ENCODE measurements around the gene PIAS4. TPM values are rescaled to one million over a fixed set of nuclear protein-coding genes. Genes with fewer than 3 reads are reported as not detected.

PIAS4 gene
- total and polyA plus RNA-seq, 2 donors (not counting 3 experiments of a cell fraction or from before 2014, with no cell fraction given), result 26.2 to 46.2 TPM

DNA sequence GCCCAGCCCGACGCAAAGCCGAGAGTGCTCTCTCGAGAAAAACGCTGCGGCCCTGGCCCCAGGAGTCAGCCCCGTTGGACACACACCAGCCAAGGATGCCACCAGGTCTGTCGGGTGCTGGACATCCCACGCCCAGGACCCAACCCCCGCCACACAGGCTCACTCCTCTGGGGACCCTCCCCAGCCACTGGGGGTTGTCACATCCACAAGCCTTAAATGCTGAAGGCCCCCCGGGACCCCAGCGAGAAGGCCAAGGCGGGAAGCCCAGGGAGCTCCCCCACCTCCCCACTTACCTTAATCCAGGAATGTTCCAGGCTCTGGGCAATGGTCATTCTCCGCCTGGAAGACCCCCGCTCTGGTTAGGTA lies 47.8 kb upstream of the PIAS4 start:
- no peak overlapping the region for H2AFZ ChIP-seq (ENCODE audit: low read depth, low read length)
- TF ChIP-seq FOS (IDR thresholded peaks at IDR 0.05; ENCODE audit: borderline replicate concordance, insufficient read depth, low read length) (no peak), POLR2A (IDR thresholded peaks at IDR 0.05; ENCODE audit: low read depth, low read length) (no peak), POLR2AphosphoS5 (IDR thresholded peaks at IDR 0.05; ENCODE audit: insufficient read depth, low read depth, low read length) (no peak), EZH2 (IDR thresholded peaks at IDR 0.05; ENCODE audit: borderline replicate concordance, low read depth, low read length, severe bottlenecking) (no peak), JUN (IDR thresholded peaks at IDR 0.05; ENCODE audit: borderline replicate concordance, insufficient read depth, insufficient read length, low read depth) (no peak), GATA2 (IDR thresholded peaks at IDR 0.05; ENCODE audit: insufficient read depth, insufficient read length, low read depth, low read length) (no peak), MYC (IDR thresholded peaks at IDR 0.05; ENCODE audit: low read depth, low read length) (no peak)
- TF ChIP-seq, protein P1, sequence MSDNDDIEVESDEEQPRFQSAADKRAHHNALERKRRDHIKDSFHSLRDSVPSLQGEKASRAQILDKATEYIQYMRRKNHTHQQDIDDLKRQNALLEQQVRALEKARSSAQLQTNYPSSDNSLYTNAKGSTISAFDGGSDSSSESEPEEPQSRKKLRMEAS (IDR thresholded peaks at IDR 0.05; ENCODE audit: insufficient read depth, insufficient read length), result no peak
- TF ChIP-seq, protein P2, sequence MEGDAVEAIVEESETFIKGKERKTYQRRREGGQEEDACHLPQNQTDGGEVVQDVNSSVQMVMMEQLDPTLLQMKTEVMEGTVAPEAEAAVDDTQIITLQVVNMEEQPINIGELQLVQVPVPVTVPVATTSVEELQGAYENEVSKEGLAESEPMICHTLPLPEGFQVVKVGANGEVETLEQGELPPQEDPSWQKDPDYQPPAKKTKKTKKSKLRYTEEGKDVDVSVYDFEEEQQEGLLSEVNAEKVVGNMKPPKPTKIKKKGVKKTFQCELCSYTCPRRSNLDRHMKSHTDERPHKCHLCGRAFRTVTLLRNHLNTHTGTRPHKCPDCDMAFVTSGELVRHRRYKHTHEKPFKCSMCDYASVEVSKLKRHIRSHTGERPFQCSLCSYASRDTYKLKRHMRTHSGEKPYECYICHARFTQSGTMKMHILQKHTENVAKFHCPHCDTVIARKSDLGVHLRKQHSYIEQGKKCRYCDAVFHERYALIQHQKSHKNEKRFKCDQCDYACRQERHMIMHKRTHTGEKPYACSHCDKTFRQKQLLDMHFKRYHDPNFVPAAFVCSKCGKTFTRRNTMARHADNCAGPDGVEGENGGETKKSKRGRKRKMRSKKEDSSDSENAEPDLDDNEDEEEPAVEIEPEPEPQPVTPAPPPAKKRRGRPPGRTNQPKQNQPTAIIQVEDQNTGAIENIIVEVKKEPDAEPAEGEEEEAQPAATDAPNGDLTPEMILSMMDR (IDR thresholded peaks at IDR 0.05; ENCODE audit: extremely low read depth in 1 of 2, insufficient read depth in 1 of 2, low read depth in 1 of 2, low read length in 2 of 2), result no peak
- no peak overlapping the region for H3K4me2 ChIP-seq (ENCODE audit: insufficient read depth, low read length)
- no peaks in the 10 kb centered on the region for H3K27me3 ChIP-seq (ENCODE audit: control insufficient read depth in 2 of 2, insufficient read depth in 2 of 2, low read length in 2 of 2)
- ChIA-PET POLR2A (interaction anchor here (3.9 kb wide), 1 partner anchor 9 kb away, joined by 13 read pairs; no protein-coding TSS in a partner anchor), CTCF (no interaction called here)
- no peaks in the 10 kb centered on the region for H4K20me1 ChIP-seq (replicated peaks; ENCODE audit: control insufficient read depth, extremely low read depth, insufficient read depth, low read length)
- no TSS peak for BruUV-seq (replicated peaks)
- no peak overlapping the region for H3K27ac ChIP-seq (ENCODE audit: insufficient read depth, low read depth, low read length)
- intact Hi-C loops (cut with micrococcal nuclease), result no loop called here
- no peak for DNase-seq (ENCODE audit: low read depth, low spot score)
- no peak overlapping the region for H3K4me3 ChIP-seq (replicated peaks in 1 of 3; ENCODE audit: insufficient read depth in 1 of 3, low read depth in 1 of 3, low read length in 3 of 3)
- H3K9ac ChIP-seq (replicated peaks; ENCODE audit: extremely low read depth, insufficient read depth, low read length), result no peak overlapping the region
- no peak for FAIRE-seq
- no peaks in the 10 kb centered on the region for H3K9me3 ChIP-seq (replicated peaks; ENCODE audit: control insufficient read depth, insufficient read depth, low read length)
- dilution Hi-C loops (cut with MboI; ENCODE audit: extremely low pct_ligation_motif_present, low sequenced_read_pairs), result no loop called here
- H3K79me2 ChIP-seq (ENCODE audit: control insufficient read depth, insufficient read depth, low read length), result peaks cover 3% of the 10 kb centered on the region
- no peaks in the 10 kb centered on the region for H3K4me1 ChIP-seq (ENCODE audit: control insufficient read depth, extremely low read depth, insufficient read depth, low read length)
- H3K9me1 ChIP-seq (replicated peaks; ENCODE audit: control insufficient read depth, extremely low read depth, insufficient read depth, low read length), result no peaks in the 10 kb centered on the region
- peaks cover 13 to 62% of the 10 kb centered on the region in 2 experiments for H3K36me3 ChIP-seq (ENCODE audit: control insufficient read depth in 2 of 2, extremely low read depth in 1 of 2, insufficient read depth in 2 of 2, low read length in 2 of 2)
